ACHN (cell line): ENCODE results near the gene CDK4.
"Not testable (repeated sequence)": the region's sequence is repeated elsewhere in the genome, so short reads cannot be mapped to it uniquely, and the experiment has no call there.

ENCODE experiments used
- DNase-seq: peaks from one replicate; pipeline ENCODE4 v3.0.0-alpha.2; 2015
- in situ Hi-C: cut with HindIII; loops from 2 replicates; pipeline ENCODE4 v1.10.0; 2017; ENCODE audit warnings: low sequenced_read_pairs, low pct_ligation_motif_present, low pct_unique_long_range_greater_than_20kb

The CDK4 gene

DNA sequence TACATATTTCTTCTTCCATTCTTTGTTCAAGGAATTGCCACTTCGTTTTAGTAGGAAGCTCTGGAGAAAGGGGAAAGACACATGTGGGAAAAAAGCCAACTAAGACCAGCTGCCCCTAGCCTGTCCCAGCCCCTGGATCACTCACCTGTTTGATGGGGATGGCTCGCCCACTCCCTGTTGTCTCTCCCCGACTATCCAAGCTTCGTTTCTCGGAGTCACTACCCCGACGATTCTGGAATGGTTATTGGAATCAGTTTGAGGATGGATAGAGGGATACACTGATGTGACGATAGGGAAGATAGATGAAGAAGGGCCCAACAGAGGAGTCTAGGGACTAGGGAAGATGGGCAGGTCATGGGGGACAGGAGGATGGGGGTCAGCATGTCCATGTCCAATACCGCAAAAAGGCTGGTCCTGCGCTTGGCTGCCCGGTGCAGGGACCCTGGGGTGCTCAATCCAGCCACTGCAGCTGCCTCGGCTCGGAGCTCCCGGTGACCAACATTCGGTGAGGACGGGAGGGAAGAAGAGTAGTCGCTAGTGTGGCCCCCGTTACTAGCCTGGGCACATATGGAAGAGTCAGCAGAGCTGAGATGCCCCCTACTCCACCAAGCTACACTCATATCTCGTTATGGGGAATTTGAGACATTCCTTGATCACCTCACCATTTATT, 20.6 kb downstream of the CDK4 start:
- in situ Hi-C loops: no loop called here
- DNase-seq: no peak

DNA sequence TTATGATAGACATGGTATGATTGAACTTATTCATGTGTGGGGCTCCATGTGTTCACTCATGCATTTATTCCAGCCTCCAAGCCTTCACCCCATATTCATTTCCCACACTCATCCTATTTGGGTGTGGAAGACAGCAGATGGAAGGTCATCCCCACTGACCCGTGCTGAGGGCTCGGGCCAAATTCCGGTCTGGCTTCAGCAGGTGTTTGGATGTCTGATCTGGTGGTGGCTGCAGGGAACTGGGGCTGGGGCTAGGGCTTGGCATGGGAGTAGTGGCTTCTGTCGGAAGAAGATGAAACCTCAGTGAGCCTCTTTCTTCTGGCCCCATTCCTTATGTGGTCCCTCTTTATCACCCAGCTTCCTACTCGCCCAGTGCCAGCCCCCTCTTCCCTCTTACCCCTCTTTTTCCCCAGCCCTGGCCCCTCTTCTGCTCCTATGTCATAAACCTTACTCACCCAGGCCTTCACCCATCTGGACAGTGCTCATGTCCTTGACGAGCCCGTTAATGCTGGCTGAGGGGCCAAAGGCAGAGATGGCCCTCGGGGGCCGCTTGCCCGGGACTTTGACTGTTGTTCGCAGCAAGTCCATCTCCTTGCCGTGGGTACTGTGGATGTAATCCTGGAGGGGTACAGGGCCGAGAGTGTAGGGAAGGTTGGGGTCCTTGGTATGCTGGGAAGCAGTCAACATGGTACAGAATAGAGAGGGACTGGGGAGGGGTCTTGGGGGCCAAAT, 21.6 kb downstream of the CDK4 start:
- in situ Hi-C loops: no loop called here
- DNase-seq: no peak

DNA sequence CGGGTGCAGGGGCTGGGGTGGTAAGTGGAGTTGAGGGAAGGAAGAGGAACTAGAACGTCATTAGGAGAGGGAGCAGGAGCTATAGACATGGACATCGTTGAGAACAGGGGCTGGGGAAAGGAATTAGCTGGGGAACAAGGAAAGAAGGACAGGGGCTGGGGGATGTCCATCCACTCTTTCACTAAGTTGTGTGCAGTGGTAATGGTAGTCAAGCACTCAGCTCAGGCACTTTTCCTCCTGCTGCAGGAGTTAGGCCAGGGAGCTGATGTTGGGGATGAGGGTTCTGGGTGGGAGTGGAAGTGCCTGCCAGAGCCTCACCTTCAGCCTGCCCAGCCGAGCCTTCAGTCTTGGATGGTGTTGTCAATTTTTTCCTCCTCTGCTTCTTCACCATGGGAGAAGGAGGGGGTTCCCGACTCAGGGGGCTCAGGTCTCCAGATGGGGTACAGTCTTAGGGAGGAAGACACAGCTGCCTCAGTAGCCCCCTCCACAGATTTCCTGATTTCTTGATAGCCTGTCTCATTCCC, 22.7 kb downstream of the CDK4 start:
- DNase-seq: no peak
- in situ Hi-C loops: no loop called here

DNA sequence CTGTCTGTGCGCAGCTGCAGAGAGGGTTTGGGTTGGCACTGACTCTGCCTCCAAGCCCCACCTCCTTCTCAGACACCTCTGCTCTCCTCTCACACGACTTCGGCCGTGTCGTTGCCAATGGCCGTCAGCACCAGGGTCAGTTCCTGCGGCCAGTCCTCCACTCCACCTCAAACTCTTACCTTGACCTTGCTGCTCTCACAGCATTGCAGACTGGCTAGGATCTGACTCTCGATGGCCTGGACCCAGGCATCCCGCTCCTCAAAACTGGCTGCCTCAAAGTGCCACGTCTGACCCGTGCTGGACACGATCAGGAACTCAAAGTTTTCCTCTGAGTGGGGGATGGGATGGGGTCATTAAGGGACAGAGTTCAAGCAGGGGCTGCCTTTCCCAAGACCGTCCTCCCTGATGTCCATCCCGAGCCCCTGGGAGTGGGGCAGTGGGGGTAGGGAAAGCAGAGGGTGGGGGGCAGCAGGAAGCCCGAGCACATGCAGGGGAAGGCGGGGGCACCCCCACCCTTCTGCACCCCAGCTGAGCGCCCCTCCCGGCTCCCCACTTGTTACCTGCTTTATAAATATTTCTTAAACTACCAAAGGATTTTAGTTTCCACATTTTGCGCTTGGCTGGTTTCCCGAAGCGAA, 24.2 kb downstream of the CDK4 start:
- in situ Hi-C loops: no loop called here
- DNase-seq: peak; percentile 39

DNA sequence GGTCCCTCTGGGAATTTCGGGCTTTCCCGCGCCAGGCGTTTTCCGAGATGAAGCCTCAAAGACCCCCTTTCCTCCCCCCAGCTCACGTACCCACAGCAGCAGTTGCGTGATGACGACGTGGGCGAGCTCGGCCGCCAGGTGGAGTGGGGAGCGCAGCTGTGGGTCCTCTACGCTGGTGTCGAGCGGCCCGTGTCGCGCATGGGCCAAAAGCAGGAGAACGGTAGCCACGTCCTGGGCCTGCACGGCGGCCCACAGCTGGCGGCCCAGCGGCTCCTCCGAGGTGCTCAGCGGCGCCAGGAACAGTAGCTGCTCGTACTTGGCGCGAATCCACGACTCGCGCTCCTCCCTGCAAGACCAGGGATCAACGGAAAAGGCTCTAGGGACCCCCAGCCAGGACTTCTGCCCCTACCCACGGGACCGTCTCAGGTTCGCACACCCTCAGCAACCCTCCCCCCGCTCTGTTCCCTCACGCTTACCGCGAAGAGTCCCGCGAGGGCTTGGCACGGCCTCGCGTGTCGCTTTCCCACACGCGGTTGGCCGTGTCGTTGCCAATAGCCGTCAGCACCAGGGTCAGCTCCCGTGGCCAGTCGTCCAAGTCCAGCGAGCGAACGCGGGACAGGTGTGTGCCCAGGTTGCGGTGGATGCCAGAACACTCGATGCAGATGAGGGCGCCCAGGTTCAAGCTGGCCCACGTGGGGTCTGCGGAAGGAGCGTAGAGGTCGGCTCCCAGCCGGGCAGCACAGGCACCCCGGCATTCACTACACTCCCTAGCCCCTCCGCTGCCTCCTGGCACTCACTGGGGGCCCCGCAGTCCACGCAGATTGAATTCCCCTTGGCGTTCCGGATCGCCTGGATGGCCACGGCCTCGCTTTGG, 25.0 kb downstream of the CDK4 start:
- peak; percentile 52 for DNase-seq
- in situ Hi-C loops: no loop called here

DNA sequence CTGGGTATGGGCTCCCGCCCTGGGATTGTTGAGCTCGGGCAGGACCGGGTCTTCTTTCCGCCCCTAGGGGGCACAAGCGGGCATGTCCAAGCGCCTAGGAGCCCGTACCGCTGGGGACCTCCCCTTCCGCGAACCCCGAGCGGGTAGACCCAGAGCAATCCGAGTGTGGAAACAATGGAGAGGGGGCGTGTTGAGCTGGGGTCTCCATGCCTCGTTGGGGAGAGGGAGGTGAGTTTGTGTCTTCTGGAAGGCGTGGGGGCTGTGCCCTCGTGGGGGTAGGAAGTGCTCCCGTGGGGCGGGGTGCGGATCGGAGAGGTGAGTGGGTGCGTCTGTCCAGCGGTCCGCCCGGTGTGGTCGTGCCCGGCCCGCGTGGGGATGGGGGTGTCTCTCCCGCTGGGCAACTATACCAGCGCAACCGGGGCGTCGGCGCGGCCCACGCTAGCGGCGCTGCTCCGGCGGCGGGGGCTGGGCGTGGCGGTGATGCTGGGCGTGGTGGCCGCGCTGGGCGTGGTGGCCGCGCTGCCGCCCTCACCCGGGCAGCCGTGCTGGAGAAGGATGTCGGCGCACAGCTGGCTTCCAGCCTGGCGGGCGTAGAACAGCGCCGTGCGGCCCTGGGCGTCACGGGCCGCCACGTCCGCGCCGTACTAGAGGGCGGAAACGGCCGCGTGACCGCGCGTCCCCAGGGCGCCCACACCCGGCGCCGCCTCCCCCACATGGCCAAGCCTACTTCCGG, 25.8 kb downstream of the CDK4 start:
- peak; percentile 96 for DNase-seq
- in situ Hi-C loops: no loop called here

DNA sequence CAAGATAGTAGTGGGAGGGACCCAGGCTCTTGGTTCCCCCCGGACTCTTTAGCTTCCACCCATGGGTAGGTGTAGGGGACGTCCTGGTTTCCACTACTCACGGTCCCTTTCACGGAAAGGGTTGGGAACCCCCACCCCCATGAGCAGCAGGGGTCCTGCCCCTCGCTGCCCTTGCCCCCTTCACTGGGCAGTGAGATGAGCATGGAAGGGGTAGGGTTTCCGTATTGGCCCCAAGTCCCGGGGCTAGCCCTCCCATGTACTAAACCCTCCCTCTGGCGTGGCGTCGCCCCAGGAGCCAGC, 26.3 kb downstream of the CDK4 start:
- DNase-seq: no peak
- in situ Hi-C loops: no loop called here

DNA sequence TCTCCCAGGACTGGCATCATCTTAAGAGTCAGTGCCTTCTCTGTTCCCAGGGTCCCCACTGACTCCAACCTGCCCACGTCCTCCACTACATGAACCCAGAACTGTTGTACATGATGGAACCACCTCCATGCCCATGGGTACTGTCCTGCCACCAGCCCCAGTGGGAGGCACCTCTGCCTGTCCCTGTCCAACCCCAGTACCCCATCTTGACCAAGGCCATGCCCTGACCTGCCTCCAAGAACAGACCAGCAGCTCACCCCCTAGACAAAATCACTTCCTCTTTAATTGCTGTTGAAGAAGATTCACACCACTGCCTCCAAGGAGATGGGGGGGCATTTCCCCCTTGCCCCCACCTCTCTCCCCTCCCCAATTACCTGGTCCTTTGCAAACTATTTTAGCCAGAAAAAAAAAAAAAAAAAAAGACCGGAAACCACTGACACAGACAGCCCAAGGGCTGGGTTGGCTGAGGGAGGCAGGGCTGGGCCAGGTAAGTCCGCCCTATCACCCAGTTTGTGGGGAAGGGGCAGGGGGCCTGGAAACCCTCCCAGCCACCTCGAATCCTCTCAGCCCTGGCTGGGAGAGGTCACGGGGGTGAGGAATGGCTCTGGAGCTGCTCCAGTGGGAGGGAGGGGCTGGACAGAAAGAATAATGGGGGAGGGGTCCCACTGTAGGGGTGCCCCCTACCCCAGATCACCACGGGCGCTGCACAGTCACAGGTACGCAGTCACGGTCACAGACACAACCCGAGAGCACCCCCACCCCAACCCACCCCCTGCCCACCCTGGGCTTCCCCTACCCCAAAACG, 27.0 kb downstream of the CDK4 start:
- in situ Hi-C loops: no loop called here
- no peak for DNase-seq

DNA sequence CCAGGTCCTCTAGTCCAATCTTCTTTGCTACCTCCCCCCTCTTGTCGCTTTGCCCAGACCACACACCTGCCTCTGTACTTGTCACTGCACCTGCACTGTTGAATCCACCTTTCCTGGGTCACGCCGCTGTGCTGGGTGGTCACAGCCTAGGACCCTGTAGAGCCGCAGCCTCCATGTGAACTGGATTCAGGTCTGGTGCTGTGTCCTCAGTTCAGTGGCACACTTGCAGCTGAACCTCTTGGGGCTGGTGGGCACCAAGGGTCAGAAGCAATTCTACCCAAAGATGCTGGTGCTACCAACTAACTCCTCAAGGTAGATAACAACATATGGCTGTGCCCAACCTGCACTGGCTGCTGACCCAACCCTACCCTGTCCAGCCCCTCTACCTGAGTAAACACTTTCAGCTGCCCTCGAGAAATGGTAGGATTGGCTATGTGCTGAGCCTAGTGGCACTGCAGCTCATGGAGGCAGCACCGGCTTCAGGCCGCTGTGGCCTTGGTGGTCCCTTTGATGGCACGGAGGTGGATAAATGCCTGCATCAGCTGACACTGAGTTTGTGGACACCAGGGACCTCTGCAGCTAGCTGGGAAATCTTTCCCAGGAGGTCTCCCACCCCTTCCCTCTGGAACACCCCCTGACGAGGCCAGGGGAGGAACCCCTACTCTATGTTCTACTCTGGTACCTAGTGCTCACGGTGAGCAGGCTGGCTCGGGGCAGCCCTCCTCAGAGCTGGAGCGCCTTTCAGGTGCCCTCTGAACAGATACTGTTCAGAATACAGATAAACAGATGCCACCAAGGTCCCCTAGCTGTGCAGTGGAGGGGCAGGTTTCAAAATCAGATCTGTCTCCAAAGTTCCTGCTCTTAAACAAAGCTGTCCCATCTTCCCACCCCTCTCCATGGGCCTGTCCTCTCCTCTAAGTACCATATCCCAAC, 27.8 kb downstream of the CDK4 start:
- DNase-seq: no peak
- in situ Hi-C loops: no loop called here

DNA sequence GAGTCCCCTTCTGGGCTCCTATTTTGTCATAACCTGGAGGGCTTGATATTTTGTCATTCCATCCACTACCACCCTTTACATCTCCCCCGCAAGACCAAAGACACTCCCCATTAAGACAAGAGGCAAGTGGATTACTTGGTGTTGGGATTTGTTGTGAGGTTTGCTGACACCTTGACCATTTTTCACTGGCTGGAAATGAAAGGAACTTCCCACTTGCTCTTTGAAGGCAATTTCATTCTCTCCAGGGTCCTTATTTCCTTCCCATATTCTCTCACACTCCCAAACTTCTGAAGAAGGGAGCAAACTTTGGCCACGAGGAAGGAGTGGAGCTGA, 28.5 kb downstream of the CDK4 start:
- DNase-seq: no peak
- in situ Hi-C loops: no loop called here

DNA sequence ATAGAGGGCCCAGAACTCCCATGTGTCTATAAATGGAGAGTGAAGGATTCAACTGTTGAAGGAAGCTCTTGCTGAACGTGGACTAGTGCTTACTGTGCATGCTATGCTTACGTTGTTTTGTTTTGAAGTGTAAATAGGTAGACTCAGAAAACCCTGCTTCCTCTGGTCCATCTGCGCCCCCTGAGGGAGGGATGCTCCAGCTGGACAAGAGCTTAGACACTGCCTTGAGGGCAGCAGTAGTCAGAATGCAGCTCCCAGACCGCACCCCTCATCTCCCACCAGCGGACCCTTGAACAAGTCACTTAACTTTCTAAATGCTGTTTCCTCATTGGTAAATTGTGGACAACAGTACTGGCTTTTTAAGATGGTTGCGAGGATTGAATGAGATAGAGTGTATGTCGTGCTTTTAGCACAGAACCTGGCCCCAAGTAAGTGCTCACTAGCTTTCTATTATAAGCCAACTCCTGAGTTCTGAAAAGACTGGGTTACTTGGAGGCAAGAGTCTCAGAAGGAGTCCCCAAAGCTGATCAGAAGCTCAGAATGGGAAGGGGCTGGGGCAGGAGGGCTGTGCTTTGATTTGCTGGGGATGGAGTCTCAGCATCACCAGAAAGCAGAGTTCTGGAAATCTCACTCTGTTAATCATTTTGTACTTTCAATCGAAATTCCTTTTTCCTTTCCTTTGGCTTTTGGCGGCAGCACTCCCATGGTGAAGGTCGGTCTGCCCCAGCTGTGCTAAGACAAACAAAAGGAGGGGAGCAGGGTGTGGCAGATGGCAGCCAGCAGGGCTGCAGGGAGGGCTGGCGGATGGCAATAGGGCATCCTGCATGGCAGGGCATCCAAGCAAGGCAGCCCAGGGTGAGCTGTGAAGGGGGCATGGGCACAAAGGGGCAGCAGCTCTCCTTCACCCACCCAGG, 29.1 kb downstream of the CDK4 start:
- DNase-seq: no peak
- in situ Hi-C loops: no loop called here

DNA sequence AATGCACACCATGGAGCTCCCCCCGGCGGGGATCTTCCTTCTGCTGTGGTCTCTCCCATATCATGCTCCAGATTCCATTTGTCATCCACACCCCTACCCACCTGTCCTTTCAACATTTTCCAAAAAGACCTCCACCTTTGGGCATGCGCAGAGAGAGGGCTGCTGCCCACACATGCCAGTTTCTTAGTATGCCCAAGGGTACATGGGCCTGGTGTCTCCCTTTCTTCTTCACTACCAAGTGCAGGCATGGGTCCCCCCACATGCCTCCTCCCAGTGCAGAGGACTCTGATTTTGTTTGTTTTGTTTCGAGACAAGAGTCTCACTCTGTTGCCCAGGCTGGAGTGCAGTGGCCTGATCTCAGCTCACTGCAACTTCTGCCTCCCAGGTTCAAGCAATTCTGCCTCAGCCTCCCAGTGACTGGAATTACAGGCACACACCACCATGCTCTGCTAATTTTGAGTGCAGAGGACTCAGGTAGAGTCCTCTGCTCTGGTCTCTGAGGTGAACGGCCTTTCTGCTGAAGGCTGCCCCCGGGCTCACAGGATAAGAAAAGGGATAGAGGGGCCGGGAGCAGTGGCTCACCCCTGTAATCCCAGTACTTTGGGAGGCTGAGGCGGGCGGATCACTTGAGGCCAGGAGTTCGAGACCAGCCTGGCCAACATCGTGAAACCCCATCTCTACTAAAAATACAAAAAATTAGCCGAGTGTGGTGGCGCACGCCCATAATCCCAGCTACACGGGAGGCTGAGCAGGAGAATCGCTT, 30.1 kb downstream of the CDK4 start:
- in situ Hi-C loops: not testable (repeated sequence)

DNA sequence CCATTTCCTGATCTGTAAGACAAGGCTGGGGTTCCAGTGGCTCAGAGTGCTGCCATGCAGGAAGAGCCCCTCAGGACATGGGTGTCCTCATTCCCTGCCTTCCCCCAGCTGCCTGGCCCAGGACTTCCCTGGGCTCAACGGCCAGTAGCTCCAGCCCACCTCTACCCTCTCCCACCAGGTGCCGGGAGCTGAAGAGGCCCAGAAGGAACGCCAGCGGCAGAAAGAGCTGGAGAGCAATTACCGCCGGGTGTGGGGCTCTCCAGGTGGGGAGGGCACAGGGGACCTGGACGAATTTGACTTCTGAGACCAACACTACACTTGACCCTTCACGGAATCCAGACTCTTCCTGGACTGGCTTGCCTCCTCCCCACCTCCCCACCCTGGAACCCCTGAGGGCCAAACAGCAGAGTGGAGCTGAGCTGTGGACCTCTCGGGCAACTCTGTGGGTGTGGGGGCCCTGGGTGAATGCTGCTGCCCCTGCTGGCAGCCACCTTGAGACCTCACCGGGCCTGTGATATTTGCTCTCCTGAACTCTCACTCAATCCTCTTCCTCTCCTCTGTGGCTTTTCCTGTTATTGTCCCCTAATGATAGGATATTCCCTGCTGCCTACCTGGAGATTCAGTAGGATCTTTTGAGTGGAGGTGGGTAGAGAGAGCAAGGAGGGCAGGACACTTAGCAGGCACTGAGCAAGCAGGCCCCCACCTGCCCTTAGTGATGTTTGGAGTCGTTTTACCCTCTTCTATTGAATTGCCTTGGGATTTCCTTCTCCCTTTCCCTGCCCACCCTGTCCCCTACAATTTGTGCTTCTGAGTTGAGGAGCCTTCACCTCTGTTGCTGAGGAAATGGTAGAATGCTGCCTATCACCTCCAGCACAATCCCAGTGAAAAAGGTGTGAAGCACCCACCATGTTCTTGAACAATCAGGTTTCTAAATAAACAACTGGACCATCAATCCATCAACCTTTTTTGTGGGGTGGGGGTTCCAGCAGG, 31.2 kb downstream of the CDK4 start:
- DNase-seq: no peak
- in situ Hi-C loops: no loop called here

More for the DNA sequence above, 30.1 kb downstream of the CDK4 start:
- not testable (repeated sequence) for DNase-seq
